Suppressor macrophage treated with lipopolysaccharide for 4 hours (primary cell): ENCODE data around the gene GZMM.

Experiments
- DNase-seq: peaks from one replicate; pipeline ENCODE4 v3.0.0-alpha.2; 2020

The GZMM gene

DNA sequence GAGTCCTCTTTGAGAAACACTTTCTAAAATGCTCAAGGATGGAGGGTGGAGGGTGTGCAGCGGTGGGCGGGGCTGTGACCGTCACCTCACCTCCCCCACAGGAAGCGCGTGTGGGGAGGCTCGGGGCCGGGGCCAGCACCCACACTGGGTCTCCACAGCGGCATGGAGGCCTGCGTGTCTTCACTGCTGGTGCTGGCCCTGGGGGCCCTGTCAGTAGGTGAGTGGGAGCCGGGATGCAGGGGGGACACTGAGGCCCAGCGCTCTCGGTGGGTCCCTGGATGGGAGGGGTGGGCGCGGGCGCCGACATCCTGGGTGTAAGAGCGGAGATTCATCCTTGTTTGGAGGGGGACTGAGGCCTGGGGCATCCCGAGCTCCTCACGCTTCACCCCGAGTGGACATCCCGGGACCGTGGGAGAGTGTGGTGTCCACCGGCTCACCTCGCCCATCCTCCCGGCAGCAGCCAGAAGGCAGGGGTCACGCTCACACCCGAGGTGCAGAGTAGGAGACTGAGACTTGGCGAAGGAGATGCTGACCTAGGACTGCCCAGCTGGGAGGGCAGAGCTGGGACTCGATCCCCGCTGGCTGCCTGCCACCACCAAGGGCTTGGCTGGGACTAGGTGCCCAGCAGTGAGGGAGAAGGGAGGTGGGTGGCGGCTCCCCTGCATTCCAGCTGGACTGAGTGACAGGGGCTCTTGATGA lies at the start of gene GZMM:
GZMM (plus strand) TSS at position 144 of the 699 bp plus-strand sequence; CDS start at position 163, 19 bp downstream.
- no peak for DNase-seq

DNA sequence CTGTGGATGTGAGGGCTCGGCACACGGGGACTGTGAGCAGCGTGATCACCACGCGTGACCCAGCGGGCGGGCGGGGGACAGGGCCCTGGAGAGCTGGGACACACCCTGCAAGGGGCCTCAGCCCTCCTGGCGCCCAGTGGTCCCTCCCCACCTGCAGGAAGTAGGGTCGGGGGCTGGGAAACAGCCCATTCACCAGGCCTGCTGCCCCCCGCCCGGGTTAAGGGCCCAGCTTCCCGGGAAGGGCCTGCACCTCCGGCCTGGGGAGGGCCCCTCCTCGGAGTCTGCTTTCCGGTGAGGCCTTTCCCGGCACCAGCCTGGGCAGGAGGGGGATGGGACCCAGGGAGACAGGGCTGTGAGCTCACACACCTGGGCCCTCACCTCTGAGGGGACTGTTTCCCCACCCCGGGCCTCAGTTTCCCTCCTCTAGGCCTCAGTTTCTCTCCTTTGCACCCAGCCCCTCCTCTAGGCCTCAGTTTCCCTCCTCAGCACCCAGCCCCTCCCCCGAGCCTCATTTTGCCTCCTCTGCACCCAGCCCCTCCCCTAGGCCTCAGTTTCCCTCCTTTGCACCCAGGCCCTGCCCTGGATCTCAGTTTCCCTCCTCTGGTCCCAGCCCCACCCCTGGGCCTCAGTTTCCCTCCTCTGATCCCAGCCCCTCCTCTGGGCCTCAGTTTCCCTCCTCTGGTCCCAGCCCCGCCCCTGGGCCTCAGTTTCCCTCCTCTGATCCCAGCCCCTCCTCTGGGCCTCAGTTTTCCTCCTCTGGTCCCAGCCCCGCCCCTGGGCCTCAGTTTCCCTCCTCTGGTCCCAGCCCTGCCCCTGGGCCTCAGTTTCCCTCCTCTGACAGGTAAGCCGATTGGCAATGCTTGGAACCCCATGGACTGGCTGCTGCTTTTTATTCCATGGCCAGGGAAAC lies 49.4 kb upstream of the GZMM start:
- DNase-seq, result no peak

DNA sequence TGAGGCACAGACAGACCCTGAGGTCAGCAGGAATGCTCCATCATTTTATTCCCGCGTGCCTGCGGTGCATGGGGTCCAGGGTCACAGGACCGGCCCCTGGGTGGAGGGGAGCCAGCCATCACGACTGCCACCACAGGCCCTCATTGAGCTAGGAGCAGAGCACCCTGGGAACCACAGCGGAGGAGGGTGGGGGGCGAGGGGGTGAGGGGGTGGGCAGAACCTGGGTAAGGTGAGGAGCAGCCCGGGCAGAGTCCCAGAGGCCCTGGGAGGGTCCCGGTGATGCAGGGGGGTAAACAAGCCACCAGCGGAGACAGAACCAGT lies 48.8 kb upstream of the GZMM start:
- no peak for DNase-seq

DNA sequence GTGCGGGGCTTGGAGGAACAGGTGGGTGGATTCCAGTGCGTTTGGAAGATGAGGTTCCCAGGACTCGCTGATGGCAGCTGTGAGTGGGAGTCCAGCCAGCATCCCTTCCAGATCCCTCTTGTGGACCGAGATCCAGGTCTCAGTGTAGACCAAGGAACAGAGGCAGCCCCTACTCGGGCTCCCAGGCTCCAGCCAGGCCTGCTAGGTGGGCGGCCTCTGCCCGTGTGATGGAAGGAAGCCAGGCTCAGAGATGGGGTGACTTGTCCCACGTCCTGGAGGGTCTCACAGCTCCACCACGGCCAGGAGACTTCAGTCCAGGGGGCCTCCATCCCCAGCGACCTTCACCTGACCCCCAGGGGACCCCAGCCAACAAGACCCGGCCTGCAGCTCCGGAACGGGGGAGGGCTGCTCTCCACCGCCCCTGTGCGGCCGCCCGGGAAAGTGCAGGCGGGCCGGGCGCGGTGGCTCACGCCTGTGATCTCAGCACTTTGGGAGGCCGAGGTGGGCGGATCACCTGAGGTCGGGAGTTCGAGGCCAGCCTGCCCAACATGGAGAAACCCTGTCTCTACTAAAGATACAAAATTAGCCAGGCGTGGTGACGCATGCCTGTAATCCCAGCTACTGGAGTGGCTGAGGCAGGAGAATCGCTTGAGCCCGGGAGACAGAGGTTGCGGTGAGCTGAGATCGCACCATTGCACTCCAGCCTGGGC lies 48.3 kb upstream of the GZMM start:
- peak; percentile 32 for DNase-seq

DNA sequence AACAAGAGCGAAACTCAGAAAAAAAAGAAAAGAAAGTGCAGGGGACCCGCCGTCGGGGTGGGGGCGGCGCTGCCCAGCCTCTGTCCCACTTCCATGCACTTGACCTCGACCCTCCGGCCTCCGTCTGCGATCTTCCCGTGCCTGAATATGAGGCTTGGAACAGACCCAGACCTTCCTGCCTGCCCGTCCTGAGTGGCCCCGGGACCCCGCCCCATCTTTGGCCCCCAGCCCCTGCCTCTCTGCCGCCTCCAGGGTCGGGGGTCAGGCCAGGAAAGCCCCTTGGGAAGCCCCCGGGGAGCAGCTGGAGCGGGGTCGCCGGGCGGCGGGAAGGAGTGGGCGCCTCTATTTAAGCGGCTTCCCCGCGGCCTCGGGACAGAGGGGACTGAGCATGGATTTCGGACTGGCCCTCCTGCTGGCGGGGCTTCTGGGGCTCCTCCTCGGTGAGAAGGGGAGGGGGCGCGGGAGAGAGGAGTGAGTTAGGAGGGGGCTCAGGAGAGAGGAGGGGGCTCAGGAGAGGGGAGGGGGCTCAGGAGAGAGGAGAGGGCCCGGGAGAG lies 47.7 kb upstream of the GZMM start, which contains the start of gene MADCAM1:
MADCAM1 (plus strand) TSS at position 375 of the 554 bp plus-strand sequence; CDS start at position 389, 14 bp downstream.
- DNase-seq, result no peak

DNA sequence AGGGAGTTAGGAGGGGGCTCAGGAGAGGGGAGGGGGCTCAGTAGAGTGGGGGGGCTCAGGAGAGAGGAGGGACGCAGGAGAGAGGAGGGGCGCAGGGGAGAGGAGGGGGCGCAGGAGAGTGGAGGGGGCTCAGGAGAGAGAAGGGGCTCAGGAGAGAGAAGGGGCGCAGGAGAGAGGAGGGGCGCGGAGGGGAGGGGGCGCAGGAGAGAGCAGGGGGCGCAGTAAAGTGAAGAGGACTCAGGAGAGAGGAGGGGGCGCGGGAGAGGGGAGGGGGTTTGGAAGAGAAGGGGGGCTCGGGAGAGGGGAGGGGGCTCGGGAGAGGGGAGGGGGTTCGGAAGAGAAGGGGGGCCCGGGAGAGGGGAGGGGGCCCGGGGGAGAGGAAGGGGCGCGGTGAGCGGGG lies 46.9 kb upstream of the GZMM start:
- no peak for DNase-seq

DNA sequence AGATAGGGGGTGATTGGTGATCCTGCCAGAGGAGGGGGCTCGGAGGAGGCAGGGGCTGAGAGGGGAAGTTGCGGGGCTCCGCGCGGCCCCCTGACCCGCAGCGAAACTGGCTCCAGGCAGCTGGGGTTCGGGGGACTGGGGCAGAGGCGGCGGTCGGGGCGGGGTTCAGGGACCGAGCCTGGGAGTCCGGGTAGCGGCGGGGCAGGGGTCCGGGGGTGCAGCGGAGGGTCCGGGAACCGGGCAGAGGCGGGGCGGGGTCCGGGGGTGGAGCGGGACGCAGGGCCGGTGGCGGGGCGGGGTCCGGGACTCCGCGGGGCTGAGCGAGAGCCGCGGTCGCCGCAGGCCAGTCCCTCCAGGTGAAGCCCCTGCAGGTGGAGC lies 46.4 kb upstream of the GZMM start:
- DNase-seq, result no peak

DNA sequence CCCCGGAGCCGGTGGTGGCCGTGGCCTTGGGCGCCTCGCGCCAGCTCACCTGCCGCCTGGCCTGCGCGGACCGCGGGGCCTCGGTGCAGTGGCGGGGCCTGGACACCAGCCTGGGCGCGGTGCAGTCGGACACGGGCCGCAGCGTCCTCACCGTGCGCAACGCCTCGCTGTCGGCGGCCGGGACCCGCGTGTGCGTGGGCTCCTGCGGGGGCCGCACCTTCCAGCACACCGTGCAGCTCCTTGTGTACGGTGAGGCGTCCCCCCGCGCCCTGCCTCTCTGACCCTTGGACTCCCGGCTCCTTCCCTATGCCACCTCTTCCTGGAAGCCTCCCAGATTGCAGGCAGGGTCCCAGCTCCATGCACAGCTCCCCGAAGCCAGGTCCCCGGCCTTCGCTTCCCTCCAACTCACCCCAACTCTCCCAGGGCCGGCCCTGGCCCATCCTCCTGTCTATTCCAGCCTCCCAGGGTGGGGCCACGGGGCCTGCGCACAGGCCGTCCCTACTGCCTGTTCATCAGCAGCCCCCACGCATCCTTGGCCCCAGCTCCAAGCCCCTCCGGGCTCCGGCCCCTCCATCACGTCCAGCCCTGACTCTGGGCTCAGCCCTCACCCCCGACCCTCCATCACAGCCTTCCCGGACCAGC lies 45.9 kb upstream of the GZMM start:
- DNase-seq, result no peak

DNA sequence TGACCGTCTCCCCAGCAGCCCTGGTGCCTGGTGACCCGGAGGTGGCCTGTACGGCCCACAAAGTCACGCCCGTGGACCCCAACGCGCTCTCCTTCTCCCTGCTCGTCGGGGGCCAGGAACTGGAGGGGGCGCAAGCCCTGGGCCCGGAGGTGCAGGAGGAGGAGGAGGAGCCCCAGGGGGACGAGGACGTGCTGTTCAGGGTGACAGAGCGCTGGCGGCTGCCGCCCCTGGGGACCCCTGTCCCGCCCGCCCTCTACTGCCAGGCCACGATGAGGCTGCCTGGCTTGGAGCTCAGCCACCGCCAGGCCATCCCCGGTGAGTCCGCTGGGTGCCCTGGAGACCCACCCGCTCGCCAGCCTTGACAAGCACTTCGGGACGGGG lies 45.4 kb upstream of the GZMM start:
- DNase-seq, result no peak

DNA sequence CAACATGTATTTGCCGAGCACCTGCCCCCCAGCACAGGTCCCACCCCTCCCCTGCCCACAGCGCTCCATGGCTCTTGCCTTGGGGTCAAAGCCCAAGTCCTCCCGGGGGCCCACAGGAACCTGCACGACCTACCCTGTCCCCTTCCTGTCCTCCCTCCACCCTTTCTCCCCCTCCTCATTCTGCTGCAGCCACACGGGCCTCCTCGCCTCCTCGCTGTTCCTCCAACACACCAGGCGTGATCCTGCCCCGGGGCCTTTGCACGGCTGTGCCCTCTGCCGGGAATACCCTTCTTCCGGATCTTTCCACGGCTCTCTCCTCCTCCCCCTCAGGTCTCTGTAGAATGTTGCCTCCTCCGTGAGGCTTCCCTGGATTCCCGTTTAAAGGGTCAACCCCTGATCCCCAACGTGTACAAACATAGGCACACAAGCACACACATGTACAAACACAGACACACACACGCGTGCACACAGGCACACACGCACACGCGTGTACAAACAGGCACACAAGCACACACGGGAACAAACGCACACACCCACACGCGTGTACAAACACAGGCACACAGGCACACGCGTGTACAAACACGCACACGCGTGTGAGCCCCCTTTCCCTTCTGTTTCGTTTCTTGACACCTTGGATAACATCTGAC lies 44.8 kb upstream of the GZMM start:
- no peak for DNase-seq

DNA sequence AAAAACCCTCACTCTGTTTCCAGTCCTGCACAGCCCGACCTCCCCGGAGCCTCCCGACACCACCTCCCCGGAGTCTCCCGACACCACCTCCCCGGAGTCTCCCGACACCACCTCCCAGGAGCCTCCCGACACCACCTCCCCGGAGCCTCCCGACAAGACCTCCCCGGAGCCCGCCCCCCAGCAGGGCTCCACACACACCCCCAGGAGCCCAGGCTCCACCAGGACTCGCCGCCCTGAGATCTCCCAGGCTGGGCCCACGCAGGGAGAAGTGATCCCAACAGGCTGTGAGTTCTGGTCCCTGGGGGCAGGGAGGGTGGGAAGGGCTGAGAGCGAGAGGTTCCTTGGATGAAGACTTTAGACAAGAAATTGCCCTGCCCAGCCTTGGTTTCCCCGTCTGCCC lies 42.2 kb upstream of the GZMM start:
- DNase-seq, result no peak

DNA sequence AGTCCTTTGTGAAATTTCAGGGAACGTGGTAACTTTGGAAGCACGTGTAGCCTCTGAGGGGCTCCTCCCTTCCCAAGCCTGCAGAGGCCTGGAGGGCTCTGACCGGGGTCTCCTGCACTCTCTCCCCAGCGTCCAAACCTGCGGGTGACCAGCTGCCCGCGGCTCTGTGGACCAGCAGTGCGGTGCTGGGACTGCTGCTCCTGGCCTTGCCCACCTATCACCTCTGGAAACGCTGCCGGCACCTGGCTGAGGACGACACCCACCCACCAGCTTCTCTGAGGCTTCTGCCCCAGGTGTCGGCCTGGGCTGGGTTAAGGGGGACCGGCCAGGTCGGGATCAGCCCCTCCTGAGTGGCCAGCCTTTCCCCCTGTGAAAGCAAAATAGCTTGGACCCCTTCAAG lies 39.2 kb upstream of the GZMM start:
- no peak for DNase-seq

DNA sequence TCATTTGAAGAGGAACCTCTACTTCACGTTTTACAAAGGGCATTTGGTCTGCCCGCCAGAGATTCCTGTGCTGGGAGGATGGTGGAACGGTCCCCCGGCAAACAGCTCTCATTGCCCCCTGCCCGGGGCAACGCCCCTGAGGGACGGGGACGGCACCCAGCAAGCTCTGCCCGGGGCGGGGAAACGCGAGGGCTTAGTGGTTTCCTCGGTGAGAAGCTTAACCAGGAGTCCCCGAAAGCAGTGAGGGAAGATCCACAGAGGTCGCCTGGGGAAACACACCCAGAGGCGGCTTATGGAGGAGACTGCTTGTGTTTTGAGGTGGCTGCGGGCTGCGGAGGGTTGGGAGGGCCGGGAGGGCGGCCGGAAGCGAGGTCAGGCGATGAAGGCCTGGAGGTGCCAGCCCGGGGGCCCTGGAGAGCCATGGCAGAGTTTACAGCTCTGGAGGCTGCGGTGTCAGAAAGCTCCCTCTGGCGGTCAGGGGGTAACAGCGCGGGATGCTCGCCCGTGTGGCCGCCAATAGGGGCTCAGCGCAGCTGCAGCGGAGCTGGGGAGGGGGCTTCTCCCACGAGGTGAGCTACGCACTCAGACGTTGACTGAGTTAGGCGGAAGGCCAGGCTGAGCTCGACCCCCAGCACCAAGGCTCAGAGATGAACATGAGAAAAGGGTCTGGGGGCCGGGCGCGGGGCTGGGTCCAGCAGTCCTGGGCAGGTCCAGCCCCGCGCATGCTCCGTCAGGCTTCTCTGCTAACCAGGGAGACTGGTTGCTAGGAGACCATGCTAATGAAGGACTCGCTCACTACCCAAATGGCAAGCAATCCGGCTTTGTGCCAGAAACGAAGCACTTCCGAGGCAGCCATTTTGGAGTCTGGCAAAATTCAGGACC lies 37.2 kb upstream of the GZMM start:
- peak; percentile 91 for DNase-seq

DNA sequence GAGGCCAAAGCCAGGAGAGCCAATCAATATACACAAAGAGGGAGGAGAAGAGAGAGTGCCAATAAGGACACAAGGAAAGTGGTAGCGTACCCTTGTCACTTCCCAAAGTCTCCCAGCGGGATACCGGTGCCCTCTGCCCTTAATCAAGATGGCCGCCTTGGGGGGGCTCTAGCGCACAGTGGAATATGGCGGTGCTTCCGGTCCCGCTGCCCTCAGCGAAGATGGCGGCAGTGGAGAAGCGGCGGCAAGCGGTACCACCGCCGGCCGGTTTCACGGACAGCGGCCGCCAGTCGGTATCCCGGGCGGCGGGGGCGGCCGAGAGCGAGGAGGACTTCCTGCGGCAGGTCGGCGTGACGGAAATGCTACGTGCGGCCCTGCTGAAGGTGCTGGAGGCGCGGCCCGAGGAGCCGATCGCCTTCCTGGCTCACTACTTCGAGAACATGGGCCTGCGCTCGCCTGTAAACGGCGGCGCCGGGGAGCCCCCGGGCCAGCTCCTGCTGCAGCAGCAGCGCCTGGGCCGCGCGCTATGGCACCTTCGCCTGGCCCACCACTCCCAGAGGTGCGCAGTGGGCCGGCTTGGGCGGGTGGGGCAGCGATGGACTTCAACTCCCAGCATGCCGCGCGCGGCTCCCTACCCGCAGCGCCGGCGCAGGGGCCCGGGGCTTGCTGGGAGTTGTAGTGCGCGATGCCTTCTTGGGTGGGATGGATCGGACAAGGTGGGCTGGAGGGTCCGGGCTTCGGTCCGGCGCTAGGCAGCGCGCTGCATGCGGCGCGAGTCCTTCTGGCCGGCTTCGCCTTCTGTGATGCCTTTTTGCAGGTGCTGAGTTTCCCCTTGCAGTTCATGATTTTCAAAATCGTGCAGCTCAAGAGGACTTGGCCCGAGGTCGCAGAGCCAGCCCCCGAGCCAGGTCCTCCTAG lies 36.3 kb upstream of the GZMM start, which contains the start of gene TPGS1:
TPGS1 (plus strand) TSS at position 212 of the 918 bp plus-strand sequence; CDS start at position 222, 10 bp downstream.
- DNase-seq, result peak; percentile 99

DNA sequence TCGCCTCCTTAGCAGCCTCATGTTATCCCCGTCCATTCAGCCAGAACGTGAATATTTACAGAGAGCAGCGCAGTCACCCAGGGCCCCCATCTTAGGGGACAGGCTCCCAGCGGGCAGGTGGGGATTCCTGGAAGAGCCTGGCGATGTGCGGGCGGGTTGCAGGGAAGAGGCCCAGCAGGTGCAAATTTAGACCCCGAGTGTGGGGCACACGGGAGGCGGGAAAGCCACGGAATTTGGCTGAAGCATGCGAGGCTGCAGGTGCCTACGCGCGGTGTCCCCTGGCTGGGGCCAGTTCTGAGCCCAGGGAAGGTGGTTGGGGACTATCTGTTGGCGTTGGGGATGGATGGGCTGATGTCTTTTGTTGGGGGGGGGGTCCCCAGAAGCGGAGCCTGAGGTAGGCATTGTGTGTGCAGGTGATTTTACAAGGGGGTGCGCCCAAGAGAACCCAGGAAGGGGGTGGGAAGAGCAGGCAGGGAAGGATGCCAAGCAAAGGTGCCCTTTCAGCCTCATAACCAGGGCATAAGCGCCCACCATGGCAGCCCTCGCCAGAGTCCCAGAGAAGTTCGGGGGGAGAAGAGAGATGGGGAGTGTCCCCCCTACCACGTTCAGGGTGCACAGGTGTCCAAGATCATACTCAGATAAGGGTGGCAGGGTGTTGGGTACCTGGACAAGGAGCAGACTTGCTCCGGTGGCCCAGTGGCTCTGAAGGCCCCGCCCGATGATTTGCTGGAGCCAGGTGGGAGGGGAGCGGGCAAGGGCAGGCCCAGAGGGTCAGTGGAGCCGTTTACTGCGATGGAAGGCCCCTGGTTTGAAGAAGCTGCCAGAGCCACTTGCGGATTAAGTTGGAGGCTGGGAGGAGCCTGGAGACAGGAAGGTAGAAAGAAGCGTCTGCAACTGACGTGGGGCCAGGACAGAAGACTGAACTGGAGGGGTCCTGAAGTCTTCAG lies 35.4 kb upstream of the GZMM start:
- no peak for DNase-seq

DNA sequence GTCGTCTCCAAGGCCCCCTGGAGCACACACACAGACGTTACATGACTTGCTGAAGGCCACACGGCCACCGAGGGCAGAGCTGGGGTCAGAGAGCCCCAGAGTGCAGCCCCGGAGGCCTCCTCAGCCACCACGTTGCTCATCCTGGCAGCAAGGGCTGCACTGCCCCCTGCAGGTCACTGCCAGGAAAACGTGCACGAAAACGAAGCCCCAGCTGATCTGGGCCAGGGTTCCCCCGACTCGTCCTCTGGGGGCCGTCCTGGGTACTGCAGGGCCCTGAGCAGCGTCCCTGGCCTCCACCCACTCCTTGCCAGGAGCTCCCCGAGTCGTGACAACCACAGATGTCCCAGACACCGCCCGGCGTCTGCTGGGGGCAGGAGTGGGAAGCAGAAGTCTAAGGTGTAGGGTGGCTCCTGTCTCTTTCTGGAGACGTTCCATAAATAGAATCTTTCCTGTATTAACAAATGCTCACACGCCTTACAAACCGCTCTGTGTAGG lies 33.2 kb upstream of the GZMM start:
- DNase-seq, result peak; percentile 93

DNA sequence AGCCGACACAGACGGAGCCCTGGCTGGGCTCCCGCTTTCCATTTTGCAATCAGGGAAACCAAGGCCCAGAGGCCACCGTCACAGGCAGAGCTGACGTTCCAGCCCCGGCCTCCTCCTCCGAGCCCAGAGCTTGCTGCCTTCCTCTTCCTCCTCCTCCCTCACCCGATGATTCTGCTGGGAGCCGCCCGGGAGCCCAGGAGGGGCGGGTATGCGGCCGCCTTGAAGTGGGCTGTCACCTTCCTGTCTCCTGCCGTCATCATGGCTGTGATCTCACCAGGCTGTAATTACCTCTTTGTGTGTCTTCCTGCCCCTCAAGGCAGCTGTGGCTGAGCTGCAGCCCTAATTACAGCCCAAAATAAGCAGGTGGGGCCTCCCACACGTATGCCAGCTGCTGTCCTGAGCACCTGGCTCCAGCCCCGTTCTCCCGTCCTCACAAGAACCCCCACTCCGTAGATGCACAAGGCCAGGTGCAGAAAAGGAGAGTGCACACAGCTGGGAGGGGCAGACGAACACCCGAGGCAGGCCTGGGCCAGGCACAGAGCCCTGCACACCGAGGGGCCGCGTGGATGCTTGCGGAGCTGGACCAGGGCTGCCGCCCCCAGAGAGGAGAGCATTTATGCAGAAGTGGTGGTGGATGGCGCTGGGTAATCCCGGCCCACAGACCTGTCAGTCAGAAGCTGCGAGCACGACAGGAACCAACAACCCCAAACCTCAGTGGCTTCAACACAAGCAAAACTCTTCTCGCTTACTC lies 32.6 kb upstream of the GZMM start:
- peak; percentile 78 for DNase-seq
